ENCODE data around the gene NACAD. TPM values are rescaled to one million over a fixed set of nuclear protein-coding genes. Genes with fewer than 3 reads are reported as not detected.
A peak's percentile ranks its signal among the peaks of the same experiment; 100 is the strongest.
"Not testable (repeated sequence)": the region's sequence is repeated elsewhere in the genome, so short reads cannot be mapped to it uniquely, and the experiment has no call there.

The NACAD gene
- total RNA-seq, 1 donor from 2014 or later = 4.9 TPM

DNA sequence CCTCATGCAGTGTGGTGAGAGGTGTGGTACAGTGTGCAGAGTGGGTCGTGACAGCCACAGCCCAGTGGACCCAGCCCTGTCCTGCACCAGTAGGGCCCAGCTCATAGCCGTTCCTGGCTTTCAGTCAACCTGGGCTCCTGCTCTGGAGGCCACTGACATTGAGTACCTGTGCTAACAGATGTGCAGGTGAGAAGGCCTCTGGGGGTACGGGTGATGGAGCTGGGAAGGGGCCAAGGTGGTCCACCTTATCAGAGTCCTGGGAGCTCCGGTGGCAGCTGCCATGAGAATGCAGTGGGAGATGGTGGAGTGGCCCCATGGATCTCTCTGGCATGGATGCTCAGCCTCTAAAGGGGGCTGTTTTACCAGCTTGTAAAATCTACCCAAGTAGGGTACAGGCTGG, 28.8 kb upstream of the NACAD start:
- DNase-seq (ENCODE audit: low spot score) = no peak

DNA sequence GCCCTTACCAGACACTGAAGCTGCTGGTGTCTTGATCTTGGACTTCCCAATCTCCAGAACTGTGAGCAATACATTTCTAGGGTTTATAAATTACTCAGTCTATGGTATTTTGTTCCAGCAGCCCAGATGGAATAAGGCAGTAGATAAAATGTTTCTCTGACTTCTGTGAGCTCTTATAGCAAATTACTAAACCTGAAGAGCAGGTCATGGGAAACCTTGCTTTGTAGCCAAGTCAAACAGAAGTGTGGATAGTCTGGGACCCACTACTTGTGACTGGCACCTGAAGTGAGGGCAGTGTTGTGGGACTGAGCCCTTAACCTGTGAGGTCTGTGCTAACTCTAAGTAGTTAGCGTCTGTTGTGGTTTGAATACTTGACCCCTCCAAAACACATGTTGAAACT, 27.3 kb upstream of the NACAD start:
- DNase-seq (ENCODE audit: low spot score) = no peak

DNA sequence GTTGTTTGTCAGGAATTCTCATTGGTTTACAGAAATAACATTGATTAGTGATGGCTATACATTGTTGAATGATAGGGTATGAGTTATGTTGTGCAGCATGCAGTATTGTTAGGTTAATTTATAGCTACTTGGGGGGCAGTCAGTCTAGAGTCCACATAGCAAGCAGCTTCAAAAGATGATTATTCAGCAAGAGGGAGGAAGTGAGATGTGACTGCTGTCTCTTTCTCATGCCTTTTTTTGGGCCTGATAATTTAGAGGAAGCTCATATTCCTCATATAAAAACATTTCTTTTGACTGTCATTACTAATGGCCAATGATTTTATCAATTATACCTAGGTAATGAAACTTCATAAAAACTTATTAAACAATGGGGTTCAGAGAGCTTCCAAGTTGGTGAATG, 26.2 kb upstream of the NACAD start:
- DNase-seq (ENCODE audit: low spot score) = no peak

DNA sequence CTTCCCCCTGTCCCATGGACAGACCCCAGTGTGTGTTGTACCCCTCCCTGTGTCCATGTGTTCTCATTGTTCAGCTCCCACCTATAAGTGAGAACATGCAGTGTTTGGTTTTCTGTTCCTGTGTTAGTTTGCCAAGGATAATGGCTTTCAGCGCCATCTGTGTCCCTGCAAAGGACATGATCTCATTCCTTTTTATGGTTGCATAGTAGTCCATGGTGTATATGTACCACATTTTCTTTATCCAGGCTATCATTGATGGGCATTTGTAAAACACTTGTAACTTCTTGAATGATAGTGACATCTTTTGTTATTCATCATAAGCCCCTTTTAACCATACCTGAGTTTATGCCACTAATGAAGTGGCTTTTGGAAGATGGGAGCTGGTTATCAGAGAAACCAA, 25.5 kb upstream of the NACAD start:
- not testable (repeated sequence) for DNase-seq (ENCODE audit: low spot score)

DNA sequence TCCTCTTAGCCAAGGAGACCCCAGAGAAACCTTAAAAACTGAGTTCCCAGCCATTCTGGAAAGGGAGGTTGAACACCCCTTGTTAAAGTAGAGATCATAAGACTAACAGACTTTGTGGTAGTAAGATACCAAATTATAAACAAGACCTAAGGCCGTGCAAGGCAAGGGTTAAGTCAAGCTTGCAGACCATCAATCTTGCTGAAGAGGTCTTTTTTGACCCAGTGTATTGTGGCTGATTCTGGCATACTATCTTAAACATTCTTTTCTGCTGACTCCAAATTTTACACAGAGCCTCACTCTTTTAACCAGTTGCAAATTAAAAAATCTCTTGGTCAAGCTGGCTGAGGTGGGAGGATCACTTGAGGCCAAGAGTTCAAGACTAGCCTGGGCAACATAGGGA, 23.9 kb upstream of the NACAD start:
- no peak for DNase-seq (ENCODE audit: low spot score)

DNA sequence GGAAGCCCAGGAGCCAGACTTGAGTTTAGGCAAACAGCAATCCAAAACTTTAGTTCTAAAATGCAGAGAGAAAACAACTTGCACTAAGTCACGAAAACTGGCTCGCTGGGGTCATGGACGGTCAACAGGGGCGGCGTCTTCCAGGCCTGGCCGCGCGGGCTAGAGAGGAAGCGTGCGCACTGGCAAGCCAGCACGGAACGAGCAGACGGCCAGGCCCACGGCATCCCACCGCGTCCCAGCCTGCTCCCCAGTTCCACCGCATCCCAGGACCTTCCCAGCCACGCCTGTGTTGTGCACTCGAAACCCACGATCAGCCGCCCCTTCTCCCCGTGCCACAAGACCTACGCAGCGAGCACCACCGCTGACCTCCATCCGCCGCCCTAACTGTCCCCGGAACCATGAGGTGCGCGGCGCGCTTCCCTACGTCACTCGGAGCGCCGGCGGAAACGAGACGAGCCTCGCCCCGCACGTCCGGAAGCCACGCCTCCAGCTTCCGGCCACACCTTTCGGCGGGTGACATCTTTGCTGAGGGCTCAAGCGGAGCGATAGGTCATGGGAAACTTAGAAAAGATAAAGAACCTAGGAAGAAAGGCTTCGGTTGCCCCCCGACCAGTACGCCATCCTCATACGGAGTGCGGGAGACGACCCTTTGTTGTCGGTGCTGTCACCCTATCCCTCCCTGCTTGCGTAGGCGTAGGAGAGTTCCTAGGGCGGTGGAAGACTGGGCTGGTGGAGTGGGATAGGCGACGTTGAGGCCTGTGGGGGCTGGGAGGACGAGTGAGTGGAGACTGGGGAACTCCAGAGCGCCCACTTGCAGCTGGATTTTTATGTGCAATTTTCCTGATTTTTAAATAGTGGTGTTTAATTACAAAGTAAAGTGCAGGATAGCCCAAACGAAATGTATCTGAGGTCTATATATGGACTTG, 22.8 kb upstream of the NACAD start, which contains the start of gene TBRG4:
Gene TBRG4 (minus strand): TSS at position 400 of the 926 bp plus-strand sequence. CDS start 2,460 bp downstream, outside the sequence.
- peak; percentile 95 for DNase-seq (ENCODE audit: low spot score)

DNA sequence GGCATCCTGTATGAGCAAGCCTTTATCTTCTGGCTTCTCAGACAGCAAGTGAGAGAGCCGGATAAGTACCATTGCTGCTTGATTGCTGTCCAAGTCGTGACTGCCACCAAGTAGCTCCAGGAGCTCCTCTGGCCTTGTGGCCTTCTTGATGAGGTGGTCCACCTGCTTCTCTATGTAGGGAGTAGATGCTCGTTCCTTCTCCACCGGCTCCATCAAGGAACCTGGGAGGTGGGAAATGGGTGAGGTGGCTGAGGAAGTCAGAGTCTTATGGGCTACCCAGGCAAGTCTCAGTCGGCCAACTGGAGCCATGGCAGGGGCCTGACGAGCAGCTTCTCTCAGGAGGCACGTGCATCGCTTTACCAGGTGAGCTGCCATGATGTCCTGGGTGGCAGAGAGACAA, 20.1 kb upstream of the NACAD start:
- DNase-seq (ENCODE audit: low spot score) = no peak

DNA sequence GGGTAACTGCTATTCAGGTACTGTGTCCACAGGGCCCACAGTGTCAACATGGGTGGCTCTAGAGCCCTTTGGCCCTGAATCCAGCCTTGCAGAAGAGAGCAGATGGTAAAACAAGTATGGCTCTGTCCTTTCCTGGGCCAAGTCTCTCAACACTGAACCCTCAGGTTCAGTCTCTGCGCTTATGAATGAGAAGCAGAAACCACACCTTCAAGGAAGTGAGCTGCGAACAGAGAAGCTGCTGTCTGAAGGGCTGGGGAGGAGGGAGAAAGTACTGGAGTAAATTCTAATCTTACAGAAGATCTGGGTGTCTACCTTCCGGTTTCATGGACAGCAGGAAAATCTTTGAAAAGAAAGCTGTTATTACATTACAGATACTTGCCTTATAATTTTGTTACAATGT, 18.6 kb upstream of the NACAD start:
- DNase-seq (ENCODE audit: low spot score) = no peak

DNA sequence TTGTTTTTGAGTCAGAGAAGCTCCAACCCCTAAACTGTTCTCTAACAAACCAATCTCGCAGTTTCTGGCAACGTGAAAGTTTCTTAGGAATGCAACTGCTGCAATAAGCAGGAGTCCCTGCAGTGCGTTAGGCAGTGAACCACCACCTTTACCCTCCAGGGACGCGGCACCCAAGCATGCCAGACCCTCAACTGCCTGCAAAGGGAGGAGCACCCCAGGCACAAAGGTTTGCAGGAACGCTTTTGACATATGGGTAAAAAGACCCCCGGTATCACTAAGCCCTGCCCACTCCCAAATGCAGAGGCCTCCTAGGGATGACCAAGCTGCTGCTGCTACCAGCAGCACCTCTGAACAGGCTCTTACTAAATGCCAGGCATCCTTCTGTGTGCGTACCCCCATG, 18.1 kb upstream of the NACAD start:
- no peak for DNase-seq (ENCODE audit: low spot score)

DNA sequence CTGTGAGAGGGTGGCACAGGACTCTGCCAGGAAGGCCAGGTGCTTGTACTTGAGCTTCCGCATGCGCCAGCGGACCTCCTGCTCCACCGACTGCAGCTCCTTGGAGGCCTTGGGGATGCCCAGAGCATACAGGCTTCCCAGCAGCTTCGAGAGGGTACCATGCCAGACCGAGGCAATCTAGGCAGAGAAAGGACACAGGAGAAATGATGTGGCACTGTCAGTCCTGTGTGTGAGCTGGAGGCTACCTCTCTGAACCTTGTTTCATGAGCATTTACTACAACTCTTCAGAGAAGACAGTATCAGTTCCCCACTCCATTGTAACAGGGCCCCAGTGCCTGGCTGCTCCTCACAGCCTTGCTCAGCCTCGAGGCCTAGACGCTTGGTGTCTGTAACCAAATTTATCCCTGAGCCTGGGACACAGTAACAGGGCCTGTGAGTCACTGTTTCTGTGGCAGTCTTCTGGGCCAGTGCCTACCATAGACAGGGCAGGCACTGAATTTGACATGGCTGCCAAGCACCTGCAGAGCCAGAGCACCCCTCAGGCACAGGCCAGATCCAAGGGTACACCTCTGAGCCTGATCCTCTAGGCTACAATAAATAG, 16.9 kb upstream of the NACAD start:
- DNase-seq (ENCODE audit: low spot score) = no peak

DNA sequence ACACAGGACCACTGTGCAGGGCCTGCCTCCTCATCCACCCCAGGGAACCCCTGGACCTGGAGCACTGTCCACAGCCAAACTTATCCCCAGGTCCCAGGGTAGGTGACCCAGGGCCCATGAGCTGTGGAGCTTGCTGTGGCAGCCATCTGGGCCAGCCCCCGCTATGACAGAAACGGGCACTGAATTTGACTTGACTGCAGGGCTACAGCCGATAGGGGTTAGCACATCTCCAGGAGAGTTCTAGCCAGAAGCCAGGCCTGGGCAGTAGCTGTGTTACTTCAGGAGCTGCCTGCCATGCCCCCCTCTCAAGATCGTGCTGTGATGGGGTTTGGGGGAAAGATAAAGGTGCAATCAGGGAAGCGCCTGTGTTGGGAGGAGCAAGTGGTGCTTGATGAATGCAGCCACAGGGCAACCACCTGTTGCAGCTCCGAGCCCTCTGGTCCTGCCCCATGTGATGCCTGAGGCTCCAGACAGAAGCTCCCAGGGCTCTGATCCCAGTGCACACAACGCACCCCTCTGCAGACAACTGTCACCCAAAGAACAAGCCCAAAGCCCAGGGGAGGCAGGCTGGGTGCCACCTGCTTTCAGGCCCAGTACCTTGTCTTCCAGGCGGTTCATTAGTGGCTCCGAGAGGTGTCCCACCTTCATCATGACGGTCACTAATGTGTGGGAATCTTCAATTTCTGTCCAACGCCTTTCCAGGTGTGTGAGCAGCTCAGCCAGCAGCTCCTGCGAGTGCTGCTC, 16.2 kb upstream of the NACAD start:
- DNase-seq (ENCODE audit: low spot score) = no peak

DNA sequence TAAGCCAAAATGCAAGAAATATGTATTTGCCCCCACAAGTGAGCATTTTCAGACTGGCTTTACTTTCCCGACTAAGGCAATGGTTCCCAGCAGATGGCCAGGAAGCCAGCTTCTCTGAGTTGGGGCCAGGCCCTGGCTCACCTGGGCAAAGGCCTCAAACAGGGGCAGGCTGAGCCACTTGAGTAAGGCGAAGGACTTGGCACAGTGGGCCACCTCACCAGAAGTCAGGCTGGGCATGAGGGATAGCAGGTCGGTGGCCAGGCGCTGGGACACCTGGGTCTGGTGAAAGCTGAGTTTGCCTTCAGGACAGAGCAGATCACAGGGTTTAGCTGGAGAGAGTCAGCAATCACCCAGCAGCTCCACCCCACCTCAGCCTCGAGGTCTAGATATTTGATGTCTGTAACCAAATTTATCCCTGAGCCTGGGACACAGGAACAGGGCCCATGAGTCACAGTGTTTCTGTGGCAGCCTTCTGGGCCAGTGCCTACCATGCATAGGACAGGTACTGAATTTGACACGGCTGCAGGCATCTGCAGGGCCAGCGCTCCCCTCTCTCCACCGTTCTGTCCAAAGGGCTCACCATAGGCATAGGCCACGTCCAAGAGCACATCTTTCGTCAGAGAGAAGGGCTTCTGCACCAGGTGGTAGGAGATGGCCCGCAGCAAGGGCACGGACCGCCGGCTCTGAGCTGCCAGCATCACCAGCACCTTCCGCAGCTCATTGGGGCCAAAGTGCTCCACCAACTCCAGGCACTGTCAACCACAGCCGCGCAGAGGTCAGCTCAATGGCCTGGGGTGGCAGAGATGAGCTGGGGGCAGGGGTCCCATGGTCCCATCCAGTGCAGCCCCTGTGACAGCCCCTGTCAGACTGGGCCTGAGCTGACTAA, 15.4 kb upstream of the NACAD start:
- no peak for DNase-seq (ENCODE audit: low spot score)

DNA sequence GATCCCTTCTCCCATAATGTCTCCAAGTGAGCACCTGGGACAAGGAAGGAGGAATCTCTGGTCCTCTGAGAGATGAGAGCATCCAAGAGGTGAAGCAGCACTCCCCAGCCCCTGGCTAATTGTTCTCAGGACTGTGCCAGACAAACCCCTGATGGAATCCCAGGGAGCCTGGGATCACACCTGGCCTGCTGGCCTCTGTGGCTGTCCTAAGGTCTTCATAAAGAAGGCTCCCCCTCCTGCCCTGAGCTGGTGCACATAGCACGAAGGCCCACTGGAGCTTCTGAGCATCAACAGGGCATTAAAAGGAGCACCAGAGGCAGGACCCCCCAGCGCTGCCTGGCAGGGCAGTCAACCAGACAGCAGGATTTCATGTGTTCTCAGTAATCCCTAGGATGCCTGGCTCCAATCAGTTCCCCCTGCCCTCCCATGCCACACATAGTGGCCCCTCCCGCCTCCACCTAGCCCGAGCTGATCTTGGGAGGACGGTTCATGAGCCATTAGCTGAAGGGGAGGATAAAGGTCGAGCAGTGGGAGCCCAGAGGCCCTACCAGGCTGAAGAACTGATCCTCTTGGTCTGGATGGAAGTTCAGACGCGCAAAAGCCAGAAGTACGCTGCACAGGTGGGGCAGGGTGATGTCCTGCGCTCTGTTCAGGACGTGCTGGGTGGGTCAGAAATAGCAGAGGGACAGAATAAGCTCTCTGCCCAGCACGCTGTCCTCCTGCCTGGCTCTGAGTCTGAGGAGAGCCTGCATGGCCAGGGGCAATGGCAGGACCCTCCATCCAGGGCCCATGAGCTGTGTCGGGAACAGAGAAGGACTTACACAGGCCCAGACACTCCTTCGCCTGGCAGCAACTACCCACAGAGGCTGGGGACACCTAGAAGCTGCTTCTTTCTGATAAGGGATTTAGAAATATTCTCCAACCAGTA, 14.3 kb upstream of the NACAD start:
- no peak for DNase-seq (ENCODE audit: low spot score)

DNA sequence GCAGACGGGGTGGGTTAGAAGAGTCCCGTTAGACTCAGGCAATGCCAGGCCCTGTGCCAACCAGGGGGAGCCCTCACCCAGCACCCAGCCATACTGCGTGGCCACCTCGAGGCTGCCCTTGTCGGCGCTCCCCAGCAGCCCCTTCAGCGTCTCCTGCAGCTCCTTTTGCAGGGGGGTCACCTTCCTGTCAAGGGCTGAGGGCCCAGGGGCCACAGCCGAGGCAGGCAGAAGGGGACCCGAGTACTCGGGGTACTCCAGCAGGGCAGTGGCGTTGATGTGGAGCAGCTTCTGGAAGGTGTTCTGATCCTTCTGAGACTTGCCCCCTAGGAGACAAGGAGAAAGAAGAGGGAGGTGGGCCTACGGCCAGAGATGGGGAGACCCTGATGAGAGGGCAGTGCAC, 13.0 kb upstream of the NACAD start:
- DNase-seq (ENCODE audit: low spot score) = no peak

DNA sequence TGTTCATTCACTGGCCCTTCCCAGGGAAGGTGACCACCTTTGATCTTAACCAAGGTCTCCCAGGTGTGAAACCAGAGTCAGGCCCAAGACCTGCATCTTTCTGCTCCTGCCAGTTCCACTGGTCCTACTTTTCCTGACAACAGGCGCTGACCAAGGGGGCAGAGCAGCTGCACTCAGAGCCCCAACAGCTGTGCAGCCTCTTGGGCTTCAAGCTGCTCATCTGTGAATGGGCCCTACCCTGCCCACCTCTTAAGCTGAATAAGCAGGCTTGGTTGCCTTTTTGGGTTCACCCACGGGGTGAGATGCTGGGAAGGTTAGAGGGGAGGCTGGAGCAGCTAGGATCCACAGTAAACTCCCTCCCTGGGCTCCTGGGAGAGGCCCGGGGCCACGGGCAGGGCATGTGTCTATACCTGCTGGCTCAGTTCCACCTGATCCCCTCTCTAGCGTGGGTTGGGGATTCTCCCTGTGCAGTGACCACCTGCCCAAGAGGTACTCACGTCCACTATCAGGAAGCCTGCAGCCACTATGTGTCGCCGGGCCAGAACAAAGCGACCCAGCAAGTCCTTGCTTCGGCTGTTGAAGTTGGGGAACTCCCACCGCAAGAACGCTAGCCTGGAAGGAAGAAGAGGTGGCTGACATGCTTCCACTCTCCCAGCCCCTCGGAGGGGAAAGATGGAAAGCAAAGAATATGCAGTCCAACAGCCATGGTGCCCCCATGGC, 12.2 kb upstream of the NACAD start:
- DNase-seq (ENCODE audit: low spot score) = no peak

DNA sequence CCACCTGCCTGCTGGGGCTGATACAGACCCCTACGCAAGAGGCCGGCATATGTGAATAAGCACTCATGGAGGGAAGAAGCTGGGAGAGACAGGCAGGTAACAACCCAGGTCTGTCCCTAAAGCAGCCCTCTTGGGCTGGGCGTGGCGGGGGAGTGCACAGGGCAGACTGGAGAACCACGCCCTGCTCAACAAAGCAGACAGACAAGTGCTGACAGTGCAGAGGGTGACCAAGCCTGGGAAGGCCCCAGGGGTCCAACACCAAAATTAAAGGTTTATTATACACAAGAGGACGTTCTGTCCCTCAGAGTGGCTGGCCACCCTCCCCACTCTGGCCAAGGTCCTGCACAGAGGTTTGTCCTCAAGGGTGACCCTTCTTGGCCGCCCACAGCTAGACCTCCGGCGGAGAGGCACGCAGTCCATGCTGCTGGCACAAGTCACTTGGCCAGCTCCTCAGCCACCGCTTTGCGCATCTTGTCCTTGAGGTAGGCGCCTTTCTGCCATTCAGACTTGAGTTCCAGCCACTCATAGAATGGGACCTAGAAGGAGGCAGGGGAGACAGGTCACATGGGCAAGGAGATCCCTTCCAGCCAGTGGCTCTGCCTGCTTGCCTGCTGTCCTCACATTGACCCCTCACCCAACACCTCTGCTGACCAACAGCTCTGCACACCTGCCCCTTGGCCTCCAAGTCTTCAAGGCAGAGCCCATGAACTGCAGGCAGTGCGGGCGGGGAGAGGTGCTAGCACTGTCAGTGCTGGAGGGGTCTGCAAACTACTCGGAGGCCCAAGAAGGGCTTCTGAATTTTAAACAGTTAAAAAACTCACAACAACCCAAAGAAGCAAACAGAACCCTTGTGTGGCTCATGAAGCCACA, 11.4 kb upstream of the NACAD start:
- no peak for DNase-seq (ENCODE audit: low spot score)

DNA sequence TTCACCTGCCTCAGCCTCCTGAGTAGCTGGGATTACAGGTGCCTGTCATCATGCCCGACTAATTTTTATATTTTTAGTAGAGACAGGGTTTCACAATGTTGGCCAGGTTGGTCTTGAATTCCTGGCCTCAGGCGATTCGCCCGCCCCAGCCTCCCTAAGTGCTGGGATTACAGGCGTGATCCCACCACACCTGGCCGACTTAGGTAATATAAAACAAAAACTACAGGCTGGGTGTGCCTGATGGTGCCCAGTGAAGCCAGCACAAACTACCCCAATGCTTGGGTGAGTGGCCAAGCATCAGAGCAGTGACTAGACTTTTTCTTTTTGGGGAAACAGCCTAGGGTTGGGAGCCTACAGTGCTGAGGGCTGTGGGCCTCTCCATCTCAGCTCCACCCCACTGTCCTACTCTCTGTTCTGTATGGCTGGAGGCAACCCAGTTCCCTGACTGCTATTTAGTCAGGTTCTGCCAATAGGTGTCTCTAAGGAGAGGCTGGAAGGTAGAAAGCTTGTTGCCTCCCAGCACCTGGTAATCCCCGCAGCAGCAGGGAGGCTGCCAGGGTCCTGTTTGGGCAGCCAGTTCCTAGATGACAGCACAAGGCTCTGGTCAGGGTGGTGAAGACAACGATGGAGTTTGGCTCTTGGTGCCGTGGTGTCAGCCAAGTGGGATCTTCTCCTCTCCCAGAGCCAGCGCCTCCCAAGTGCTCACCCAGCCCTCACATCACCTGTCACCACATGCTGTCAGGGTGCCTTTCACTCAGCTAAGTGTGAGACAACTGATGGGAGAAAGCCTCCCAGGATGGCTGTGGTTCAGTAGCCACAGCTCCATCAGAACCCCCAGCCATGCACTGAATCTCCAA, 10.4 kb upstream of the NACAD start:
- DNase-seq (ENCODE audit: low spot score) = no peak

DNA sequence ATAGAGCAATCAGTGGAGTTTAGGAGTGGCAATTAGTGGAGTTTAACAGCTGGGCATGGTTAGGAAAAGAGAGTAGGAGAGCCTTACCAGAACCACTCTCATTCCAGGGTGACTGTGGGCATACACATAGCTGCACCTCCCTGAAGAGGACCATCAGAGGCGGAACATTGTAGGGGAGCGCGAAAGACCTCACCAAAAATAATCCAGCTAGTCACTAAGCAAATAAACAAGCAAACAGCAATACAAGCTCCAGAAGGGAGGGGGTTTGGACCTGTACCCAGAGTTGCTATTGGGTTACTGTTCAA, 4.1 kb upstream of the NACAD start:
- no peak for DNase-seq (ENCODE audit: low spot score)

Measured in mucosa of gallbladder (tissue), 1 donor.